HepG2 (cell line): ENCODE data around the gene MRPS7. TPM values are rescaled to one million over a fixed set of nuclear protein-coding genes. Genes with fewer than 3 reads are reported as not detected.

Source experiments
- ADNP ChIP-seq: sonication (generic); formaldehyde crosslinking; IDR thresholded peaks from 2 replicates; pipeline ENCODE4 v1.4.0; 2020; ENCODE audit warnings: missing genetic modification reagents
- AKNA ChIP-seq: sonication (generic); formaldehyde crosslinking; IDR thresholded peaks from 2 replicates; pipeline ENCODE4 v1.4.0; 2020; ENCODE audit warnings: missing genetic modification reagents, borderline replicate concordance
- DPF2 ChIP-seq: sonication (generic); formaldehyde crosslinking; IDR thresholded peaks from 2 replicates; pipeline ENCODE4 v1.4.0; 2020; ENCODE audit warnings: mild to moderate bottlenecking, low read depth, missing genetic modification reagents, borderline replicate concordance
- HHEX ChIP-seq: IDR thresholded peaks from 2 replicates; pipeline ENCODE4 v1.6.1; 2016; ENCODE audit warnings: control low read depth
- HINFP ChIP-seq: sonication (generic); formaldehyde crosslinking; IDR thresholded peaks from 2 replicates; pipeline ENCODE4 v1.4.0; 2020; ENCODE audit warnings: low read depth, mild to moderate bottlenecking, missing genetic modification reagents
- MED1 ChIP-seq: sonication (generic); formaldehyde crosslinking; IDR thresholded peaks from 2 replicates; pipeline ENCODE4 v1.4.0; 2020; ENCODE audit warnings: missing genetic modification reagents
- RBM39 ChIP-seq: fragments of 200-400 bp; formaldehyde crosslinking; IDR thresholded peaks from one replicate; pipeline ENCODE4 v1.6.1; 2018; ENCODE audit warnings: antibody characterized with exemption, mild to moderate bottlenecking, low read depth, low read length; ENCODE audit not compliant: poor library complexity, severe bottlenecking
- SALL1 ChIP-seq: sonication (generic); formaldehyde crosslinking; IDR thresholded peaks from 2 replicates; pipeline ENCODE4 v1.8.0; 2022; ENCODE audit warnings: mild to moderate bottlenecking, missing genetic modification reagents
- SIN3A ChIP-seq: IDR thresholded peaks from 2 replicates; pipeline ENCODE4 v1.6.1; 2011; ENCODE audit warnings: low read depth, mild to moderate bottlenecking, control low read depth, low read length, borderline replicate concordance
- THAP8 ChIP-seq: sonication (generic); formaldehyde crosslinking; IDR thresholded peaks from 2 replicates; pipeline ENCODE4 v1.5.1; 2020; ENCODE audit warnings: missing genetic modification reagents, mild to moderate bottlenecking, borderline replicate concordance
- ZBTB7A ChIP-seq: sonication (generic); formaldehyde crosslinking; IDR thresholded peaks from 2 replicates; pipeline ENCODE4 v1.8.0; 2022; ENCODE audit warnings: mild to moderate bottlenecking, missing genetic modification reagents
- ZIK1 ChIP-seq: sonication (generic); formaldehyde crosslinking; IDR thresholded peaks from 2 replicates; pipeline ENCODE4 v1.5.0; 2020; ENCODE audit warnings: mild to moderate bottlenecking, low read depth, missing genetic modification reagents, borderline replicate concordance
- ZNF101 ChIP-seq: sonication (generic); formaldehyde crosslinking; IDR thresholded peaks from 2 replicates; pipeline ENCODE4 v1.4.0; 2020; ENCODE audit warnings: mild to moderate bottlenecking, low read depth, missing genetic modification reagents, borderline replicate concordance
- ZNF12 ChIP-seq: sonication (generic); formaldehyde crosslinking; IDR thresholded peaks from 2 replicates; pipeline ENCODE4 v1.5.0; 2020; ENCODE audit warnings: missing genetic modification reagents
- ZNF275 ChIP-seq: sonication (generic); formaldehyde crosslinking; IDR thresholded peaks from 2 replicates; pipeline ENCODE4 v1.8.0; 2022; ENCODE audit warnings: missing genetic modification reagents, mild to moderate bottlenecking, inconsistent platforms, borderline replicate concordance
- ZNF317 ChIP-seq: sonication (generic); formaldehyde crosslinking; IDR thresholded peaks from 2 replicates; pipeline ENCODE4 v1.5.0; 2020; ENCODE audit warnings: mild to moderate bottlenecking, missing genetic modification reagents
- ZNF382 ChIP-seq: sonication (generic); formaldehyde crosslinking; IDR thresholded peaks from 2 replicates; pipeline ENCODE4 v1.5.0; 2020; ENCODE audit warnings: missing genetic modification reagents, mild to moderate bottlenecking, borderline replicate concordance
- ZNF451 ChIP-seq: sonication (generic); formaldehyde crosslinking; IDR thresholded peaks from 2 replicates; pipeline ENCODE4 v1.5.0; 2020; ENCODE audit warnings: mild to moderate bottlenecking, missing genetic modification reagents
- ZNF564 ChIP-seq: sonication (generic); formaldehyde crosslinking; IDR thresholded peaks from 2 replicates; pipeline ENCODE4 v1.8.1; 2023; ENCODE audit warnings: mild to moderate bottlenecking, missing genetic modification reagents
- ZNF746 ChIP-seq: sonication (generic); formaldehyde crosslinking; IDR thresholded peaks from 2 replicates; pipeline ENCODE4 v1.8.0; 2022; ENCODE audit warnings: mild to moderate bottlenecking, missing genetic modification reagents
- ZNF777 ChIP-seq: sonication (generic); formaldehyde crosslinking; IDR thresholded peaks from 2 replicates; pipeline ENCODE4 v1.4.0; 2020; ENCODE audit warnings: missing genetic modification reagents
- polyA plus RNA-seq, 8 experiments: library from polyadenylated mRNA; depleted of rRNA in 3 of 8; stranded (reverse) in 7 of 8; unstranded in 1 of 8; fragments of >200 nt; fragmentation: Illumina TruSeq in 4 of 8; extraction: Trizol in 4 of 8; gene quantifications; 2 replicates each; pipeline versions ENCODE4 v1.2.1 to v1.2.3, GENCODE V29; 2011 to 2016; ENCODE audit warnings: low read depth in 4 of 8, missing spikeins in 1 of 8, mixed read lengths in 1 of 8; ENCODE audit not compliant: insufficient read depth in 1 of 8
- total RNA-seq, 5 experiments: library from RNA; depleted of rRNA; stranded (reverse); fragments of >200 nt; fragmentation: Illumina TruSeq; extraction: Trizol; gene quantifications; 2 replicates each; pipeline ENCODE4 v1.2.3, GENCODE V29; 2016; ENCODE audit warnings: low read depth in 1 of 5

The MRPS7 gene
- total and polyA plus RNA-seq, 2 of the 13 experiments (the other 11 are each of a cell fraction or from before 2014, with no cell fraction given): 97.0 to 162 TPM

GRCh38 chr17:75270218-75270965 is 8.7 kb downstream of the MRPS7 start (continued):
- TF ChIP-seq ZNF275 (CRISPR knock-in tag): no peak
- TF ChIP-seq DPF2: no peak; the same call in 1 of the 2 replicates
- peak; percentile 23; the same call in 1 of the 2 replicates for TF ChIP-seq ZBTB7A (CRISPR knock-in tag)
- TF ChIP-seq RBM39: peak; percentile 56
- no peak; the same call in 1 of the 2 replicates for TF ChIP-seq ZNF451 (CRISPR knock-in tag)
- no peak; the same call in 1 of the 2 replicates for TF ChIP-seq MED1 (CRISPR knock-in tag)
- peak; percentile 13; the same call in 1 of the 2 replicates for TF ChIP-seq ZNF746 (CRISPR knock-in tag)
- peak; percentile 35; the same call in 1 of the 2 replicates for TF ChIP-seq THAP8 (CRISPR knock-in tag)
- no peak; the same call in 1 of the 2 replicates for TF ChIP-seq ZNF101 (CRISPR knock-in tag)
- TF ChIP-seq ZNF564 (CRISPR knock-in tag): no peak
- TF ChIP-seq SALL1 (CRISPR knock-in tag): peak; percentile 78
- peak; percentile 81 for TF ChIP-seq SIN3A
- TF ChIP-seq ZNF12 (CRISPR knock-in tag): no peak
- no peak for TF ChIP-seq ZIK1 (CRISPR knock-in tag)
- peak; percentile 89 for TF ChIP-seq ZNF777 (CRISPR knock-in tag)
- no peak for TF ChIP-seq HHEX (CRISPR knock-in tag)
- no peak for TF ChIP-seq AKNA (CRISPR knock-in tag)
- TF ChIP-seq ZNF317: peak; percentile 58; the same call in 1 of the 2 replicates
- TF ChIP-seq ADNP (CRISPR knock-in tag): no peak
- peak; percentile 96 for TF ChIP-seq HINFP
- no peak for TF ChIP-seq ZNF382 (CRISPR knock-in tag)
